ENCODE measurements around the gene SALL2. TPM values are rescaled to one million over a fixed set of nuclear protein-coding genes. Genes with fewer than 3 reads are reported as not detected.
A peak's percentile ranks its signal among the peaks of the same experiment; 100 is the strongest.
"Not testable (repeated sequence)": the region's sequence is repeated elsewhere in the genome, so short reads cannot be mapped to it uniquely, and the experiment has no call there.

Gene SALL2
- 10 to 100 TPM; 10.7 to 16.6 (median 14.7) TPM for polyA plus RNA-seq (ENCODE audit: insufficient read length in 10 of 10)
- long read RNA-seq, donor 1, partial matches to known transcripts: 0 of 4 reads
- long read RNA-seq, donor 1, other reads (novel, unspliced or antisense): 0 of 4 reads
- long read RNA-seq, donor 2, partial matches to known transcripts: 0 of 4 reads
- long read RNA-seq, donor 2, other reads (novel, unspliced or antisense): 0 of 4 reads
- long read RNA-seq, donor 3: 0 reads
- long read RNA-seq, donor 4, partial matches to known transcripts: 0 of 2 reads
- long read RNA-seq, donor 4, other reads (novel, unspliced or antisense): 0 of 2 reads
- long read RNA-seq, donor 5, partial matches to known transcripts: 0 of 2 reads
- long read RNA-seq, donor 5, other reads (novel, unspliced or antisense): 0 of 2 reads
- long read RNA-seq, donor 6: 0 reads
- long read RNA-seq, donor 7, transcript SALL2-202 (2 exons, 659 nt): major isoform, 6 of 6 reads
- long read RNA-seq, donor 7, partial matches to known transcripts: 0 of 6 reads
- long read RNA-seq, donor 7, other reads (novel, unspliced or antisense): 0 of 6 reads
- long read RNA-seq, donor 8, partial matches to known transcripts: 0 of 2 reads
- long read RNA-seq, donor 8, other reads (novel, unspliced or antisense): 0 of 2 reads
- long read RNA-seq, donor 9, partial matches to known transcripts: 0 of 2 reads
- long read RNA-seq, donor 9, other reads (novel, unspliced or antisense): 0 of 2 reads

DNA sequence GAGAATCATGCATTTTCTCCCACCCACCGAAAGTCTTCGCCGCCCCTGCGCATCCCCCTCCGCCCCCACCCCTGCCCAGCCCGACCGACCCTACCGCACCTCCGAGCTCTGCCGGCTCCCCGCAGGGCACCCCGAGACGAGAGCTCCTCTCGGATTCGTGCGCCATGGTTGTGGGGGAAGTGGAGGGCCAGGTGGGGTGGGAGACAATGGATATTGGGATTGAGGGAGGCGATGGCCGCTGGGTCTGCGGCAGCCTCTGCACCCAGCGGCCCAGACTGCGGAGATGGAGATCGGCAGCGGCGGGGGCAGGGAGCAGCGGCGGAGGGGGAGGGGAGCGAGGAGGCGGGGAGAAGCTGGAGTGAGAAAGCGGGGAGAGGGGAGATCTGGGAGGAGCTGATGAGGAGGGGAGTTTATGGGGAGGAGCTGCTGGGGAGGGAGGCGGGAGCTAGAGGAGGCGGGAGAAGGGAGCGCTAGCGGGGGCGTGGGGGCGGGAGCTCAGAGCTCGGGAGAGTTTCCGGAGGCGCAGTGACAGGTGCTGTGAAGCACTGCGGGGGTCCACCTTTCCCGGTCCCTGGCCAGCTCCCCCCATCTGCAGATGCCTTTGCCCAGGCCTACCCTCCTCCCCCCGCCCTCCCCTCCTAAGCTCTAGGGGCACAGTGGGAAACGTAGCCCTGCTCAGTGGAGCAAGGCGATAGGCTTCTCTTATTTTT, at the start of gene SALL2:
Gene SALL2 (minus strand): TSS at position 385 of the 710 bp plus-strand sequence. CDS start 219 bp downstream, at position 166.
- DNase-seq: peak; percentile 74 to 95 (median 89)

DNA sequence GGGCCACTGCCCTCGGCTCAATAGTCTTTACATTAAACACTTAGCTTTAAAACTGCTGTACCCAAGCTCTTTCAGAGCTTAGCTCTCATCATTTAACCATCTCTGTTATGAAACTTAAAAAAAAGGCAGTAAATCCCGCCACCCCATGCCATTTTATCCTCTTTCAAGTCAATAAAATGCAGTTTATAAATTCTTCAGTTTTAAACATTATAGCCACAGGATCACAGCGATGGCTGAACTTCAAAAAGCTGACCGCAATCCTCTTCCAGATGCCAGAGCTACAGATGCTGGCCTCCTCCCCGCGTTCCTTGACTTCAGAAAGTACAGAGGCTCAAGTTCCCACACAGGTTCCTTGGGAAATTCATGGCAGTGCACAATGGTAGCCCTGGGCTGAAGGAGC, 49.5 kb upstream of the SALL2 start:
- peak in 1 of 3 donors; percentile 6 for DNase-seq

DNA sequence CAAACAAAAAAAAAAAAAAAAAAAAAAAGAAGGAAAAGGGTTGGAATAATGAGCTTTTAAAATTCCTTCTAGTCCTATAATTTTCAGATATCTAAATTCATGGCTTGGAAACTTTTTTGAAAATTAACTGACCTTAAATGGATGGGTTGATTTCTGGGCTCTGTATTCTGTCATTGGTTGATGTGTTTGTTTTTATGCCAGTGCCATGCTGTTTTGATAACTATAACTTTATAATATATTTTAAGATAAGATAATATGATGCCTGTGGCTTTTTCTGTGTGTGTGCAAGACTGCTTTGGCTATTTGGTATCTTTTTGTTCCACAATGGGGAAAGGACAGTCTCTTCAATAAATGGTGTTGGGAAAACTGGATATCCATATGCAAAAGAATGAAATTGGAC, 46.5 kb upstream of the SALL2 start:
- DNase-seq: no peak

DNA sequence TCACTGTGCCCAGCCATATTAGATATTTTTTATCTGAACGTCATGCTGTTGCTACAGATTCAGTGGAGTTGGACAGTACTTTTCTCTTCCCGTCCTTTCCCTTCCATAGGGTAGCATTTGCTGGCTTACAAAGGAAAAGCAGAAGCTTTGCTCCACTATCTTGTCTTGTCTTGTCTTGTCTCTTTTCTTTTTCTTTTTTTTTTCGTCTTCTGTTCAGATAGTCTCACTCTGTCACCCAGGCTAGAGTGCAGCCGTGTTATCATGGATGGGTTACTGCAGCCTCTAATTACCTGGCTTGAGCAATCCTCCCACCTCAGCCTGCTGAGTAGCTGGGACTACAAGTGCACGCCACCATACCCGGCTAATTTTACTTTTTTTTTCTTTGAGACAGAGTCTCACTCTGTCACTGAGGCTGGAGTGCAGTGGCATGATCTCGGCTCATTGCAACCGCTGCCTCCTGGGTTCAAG, 32.6 kb upstream of the SALL2 start:
- no peak for DNase-seq

DNA sequence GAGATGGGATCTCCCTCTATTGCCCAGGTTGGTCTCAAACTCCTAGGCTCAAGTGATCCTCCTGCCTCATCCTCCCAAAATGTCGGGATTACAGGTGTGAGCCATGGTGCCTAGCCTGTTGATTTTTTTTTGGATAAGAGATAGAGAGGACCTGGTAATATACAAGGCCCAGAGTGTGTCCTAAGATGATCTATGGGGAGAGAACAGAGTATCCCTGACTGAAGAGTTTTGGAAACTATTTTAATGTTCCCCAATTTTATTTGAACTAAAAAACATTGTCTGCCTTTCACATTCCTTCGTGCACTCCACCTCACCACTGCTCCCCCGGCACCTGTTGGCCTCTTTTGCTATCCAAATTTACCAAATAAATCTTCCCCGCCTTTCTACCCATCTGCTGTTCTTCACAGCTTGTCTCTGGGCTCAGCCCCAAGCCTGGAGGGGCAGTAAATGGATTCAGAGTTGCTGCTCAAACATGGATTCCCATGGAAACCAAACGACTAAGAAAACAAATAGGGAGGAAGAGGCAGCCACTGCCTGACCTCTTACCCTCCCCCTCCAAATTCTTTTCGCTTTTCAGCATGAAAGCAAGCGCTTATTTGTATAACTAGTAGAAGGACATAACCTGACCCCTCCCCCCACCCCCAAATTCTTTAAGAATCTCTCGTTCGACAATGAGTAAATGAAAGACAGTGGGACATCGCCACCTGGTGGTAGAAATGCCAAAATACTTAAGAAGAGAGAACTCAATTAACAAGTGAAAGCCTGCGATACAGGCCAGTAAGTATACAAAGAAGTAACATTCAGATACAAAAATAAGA, 31.1 kb upstream of the SALL2 start:
- peak; percentile 91 to 96 (median 94) for DNase-seq

DNA sequence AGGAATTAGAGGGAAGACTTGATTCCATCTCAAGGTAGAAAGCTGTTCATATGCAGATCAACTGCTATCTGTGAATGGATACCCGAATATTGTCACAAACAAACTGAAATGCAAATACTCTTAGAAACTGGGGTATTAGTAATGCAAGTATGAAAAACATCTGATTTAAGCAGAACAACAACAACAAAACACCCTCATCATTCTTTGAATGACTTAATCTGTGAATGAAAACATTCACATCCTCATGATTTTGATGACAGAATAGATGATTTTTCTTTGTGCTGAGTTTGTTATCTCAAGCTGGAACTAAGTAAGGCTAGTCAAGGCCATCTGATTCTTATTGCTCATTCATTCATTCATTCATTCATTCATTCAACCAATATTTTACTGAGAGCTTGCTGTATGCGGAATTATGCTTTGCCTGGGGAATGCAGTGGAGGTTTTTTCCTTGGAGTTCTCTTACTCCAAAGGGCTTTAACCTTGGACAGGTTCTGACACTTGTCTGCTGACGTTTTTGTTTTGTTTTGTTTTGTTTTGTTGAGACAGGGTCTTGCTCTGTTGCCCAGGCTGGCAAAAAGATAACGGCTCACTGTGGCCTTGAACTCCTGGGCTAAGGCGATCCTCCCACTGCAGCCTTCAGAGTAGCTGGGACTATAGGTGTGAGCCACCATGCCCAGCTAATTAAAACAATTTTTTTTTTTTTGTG, 30.4 kb upstream of the SALL2 start:
- peak in 1 of 3 donors; percentile 6 for DNase-seq

DNA sequence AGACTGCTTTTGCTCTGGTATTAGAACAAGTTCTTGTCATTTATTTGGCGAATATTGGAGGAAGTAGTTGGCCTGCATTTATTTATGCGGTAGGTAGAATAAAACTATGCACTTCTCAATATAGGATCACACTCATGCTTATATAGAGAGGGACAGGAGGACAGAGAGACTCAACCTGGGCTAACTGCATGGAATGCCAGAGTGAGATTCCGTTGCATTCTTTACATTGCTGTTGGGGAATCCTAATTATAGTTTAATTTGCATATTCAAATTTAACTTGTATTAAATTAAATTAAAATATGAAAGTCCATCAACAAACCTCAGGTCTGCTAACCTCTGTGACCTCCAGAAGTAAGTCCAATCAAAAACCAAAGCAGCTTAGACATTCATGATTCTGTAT, 27.1 kb upstream of the SALL2 start:
- no peak for DNase-seq

DNA sequence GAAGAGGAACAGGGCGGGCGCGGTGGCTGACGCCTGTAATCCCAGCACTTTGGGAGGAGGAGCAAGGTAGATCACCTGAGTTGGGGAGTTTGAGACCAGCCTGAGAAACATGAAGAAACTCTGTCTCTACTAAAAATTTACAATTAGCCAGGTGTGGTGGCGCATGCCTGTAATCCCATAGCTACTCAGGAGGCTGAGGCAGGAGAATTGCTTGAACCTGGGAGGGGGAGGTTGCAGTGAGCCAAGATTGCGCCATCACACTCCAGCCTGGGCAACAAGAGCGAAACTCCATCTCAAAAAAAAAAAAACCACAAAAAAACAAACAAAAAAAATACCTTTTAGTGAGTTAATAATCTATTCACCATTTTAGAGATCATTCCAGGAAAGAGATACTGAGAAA, 18.4 kb upstream of the SALL2 start:
- DNase-seq: not testable (repeated sequence)

DNA sequence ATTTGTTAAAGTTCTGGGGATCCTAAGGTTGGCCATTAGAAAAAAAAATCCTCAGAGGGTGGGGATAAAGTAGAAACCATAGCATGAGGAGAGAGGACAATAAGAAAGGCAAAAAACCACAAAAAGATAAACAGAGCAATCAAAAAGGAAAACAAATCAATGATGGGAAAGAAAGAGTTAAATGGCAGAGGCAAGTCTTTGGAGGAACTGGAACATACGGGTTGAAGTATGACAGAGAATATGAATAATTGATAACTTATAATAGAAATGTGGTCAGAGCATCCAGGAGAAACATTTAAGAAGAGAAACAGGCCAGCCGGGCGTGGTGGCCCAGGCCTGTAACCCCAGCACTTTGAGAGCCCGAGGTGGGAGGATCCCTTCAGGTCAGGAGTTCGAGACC, 17.8 kb upstream of the SALL2 start:
- DNase-seq: no peak

DNA sequence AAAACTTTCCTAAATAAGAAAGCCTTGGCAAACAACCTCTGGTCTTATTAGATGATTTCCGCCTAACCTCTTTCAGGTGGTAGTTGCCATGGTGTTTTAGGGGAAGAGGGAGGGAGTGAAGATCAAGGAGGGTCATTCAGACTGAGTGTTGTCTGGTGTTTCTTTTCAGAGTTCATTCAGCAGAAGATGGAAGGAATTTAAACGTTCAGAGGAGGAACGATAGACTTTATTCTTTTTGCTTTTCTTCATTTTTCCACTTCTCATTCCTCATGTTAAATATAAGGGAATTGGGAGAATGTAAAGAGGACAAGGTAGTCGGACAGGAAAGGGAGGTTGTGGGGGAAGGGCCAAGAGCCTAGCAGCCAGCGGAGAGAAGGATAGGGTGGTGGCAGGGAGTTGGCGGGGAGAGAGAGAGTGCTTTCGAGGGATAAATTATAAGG, 17.4 kb upstream of the SALL2 start:
- DNase-seq: no peak

DNA sequence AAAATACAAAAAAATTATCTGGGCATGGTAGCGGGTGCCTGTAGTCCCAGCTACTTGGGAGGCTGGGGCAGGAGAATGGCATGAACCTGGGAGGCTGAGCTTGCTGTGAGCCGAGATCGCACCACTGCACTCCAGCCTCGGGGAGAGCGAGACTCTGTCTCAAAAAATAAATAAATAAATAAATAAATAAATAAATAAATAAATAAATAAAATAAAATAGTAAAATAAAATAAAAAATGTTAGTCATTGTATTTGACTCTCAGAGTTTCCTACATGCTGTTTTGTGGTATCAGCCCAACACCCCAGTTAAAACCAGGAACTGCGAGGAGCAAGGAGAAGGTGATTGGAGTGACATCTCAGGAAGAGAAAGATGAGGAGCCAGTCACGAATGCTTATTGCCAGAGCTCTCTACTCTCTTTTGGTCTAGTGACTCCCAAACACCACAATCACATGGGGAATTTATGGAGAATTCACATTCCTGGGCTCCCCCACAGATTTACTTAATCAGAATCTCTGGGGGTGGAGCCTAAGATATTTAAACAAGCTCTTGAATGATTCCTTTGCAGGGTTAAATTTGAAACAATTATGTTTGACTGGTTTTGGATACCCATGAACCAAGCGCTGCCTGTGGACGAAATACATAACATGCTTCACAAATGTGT, 15.4 kb upstream of the SALL2 start:
- DNase-seq: no peak

DNA sequence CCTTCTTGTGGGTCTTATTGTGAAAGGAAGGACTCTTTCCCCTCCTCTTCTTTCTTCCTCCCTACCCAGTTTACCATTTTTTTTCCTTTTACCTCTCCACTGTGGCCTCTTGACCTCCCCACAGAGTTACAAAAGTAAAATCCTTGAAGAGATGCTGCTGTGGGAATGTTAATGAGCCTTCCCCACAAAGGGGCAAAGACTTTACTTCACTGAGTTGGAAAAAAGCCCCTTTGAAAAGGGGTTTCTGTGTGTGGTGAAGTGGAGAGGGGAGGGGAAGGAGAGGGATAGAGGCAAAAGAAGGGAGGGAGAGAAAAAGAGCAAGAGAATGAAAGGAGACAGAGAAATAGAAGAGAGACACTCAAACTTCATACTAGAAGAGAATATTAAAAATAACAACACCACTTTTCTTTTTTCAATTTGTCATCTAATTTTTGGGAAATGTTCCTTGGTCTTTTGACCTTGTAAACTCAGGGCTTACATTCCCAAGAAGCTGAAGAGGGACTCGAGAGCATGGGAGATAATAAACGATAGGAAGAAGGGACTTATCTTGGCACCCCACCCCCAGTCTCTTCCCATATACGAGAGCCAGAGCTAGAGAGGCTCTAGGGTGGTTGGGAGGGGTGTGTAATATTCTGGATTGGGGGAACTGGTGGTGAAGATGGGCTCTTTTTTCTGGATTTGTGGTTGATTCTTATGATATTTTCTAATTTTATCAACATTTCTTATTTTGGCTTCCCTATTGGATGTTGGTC, 13.2 kb upstream of the SALL2 start:
- DNase-seq: no peak

DNA sequence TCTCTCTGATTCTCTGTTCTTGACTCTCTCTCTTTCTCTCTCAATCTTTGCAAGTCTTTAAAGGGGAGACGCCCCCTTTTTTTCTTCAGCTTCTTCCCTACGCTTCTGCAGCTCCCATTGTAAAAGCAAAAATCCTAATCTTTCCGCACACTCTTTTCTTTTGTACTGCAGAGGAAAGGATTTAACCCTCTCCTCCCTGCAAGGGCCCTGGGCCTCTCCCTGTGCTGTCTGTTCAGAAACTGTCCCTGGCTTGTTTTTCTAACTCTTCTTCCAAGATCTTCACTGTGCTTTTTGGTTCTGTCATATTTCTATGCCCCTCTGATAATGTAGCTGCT, 10.9 kb upstream of the SALL2 start:
- no peak for DNase-seq

DNA sequence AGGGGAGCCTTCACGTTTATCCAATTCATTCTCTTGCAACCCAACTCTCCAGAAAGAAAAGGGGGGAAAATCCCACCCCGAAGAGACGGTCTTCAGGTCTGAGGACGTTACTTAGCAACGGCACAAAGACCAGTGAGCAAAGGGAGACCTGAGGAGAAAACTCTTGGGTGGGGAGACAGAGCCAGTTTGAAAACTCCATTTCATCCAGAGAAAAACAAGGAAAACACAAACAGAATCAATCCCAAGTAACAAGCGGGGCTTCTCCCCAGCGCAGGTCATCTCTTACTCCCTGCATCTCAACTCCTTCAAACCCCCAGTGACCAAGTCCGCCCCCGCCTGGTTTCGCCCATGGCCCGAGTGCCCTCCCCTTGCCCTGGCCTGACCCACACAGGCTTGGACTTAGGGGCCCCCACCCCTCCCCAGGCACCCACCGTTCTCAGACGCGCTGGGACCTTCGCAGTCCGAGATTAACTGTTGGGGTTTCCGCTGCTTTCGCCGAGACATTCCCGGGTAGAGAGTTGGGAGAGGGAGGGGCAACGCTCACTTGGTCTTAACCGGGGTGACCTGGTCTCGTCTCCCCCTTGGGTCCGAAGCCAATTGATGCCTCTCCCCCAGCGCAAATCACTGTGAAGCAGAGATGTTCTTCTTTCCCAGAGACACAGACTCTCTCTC, 10.4 kb upstream of the SALL2 start:
- peak in 2 of 3 donors; percentile 16 to 55 for DNase-seq

DNA sequence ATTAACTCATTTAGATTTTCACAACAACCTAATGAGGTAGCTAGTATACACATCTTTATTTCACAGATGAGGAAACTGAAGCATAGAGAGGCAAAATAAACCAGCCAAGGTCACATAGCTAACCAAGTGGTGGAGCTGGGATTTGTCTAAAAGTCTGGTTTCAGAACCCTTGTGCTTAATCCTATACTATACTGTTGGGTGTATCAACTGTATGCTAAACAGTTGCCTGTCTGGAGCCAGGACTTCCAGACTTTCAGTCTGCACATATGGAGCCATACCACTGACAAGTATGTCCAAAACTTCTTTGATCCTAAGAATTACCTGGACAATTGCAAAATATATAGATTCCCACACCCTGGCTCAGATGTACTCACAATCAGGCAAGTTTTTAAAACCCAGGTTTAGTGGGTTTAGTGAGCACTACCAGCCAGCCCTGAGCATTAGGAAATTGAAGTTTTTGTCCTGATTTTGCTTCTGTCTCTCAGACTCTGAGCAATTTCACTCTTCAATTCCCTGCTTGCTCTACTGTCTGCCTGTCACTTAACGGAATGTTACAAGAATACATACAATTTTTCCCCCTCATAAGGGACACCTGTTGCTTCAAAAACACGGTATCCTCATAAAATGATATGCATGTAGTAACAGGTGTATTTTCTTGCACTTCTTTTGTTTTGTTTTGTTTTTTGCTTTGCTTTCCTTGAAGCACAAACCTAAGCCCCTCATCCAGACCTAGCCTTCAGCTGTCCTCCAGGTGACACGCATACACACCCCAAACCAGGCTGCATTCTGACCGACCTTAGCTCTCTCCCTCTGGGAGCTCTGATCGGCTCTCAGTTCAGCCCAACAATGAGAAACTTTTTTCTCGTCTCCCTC, 9.6 kb upstream of the SALL2 start:
- DNase-seq: no peak

DNA sequence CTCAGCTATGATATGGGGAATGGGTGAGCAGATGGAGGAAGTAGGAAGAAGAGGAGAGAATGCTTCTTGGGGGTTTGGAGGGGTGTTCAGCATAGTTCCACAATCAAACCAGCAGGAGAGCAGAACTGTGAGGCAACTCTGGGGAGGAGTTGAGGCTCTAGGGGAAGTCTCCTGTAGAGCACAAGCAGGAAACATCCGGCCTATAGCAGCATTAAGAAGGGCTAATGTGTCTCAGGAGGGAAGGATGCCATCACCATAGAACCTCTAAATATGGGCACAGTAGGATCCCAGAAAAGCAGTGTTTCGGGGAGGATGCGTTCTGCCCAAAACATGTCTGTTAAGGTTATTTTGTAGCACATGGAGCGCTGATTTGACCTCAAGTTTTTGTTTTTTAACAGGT, 8.4 kb upstream of the SALL2 start:
- no peak for DNase-seq

DNA sequence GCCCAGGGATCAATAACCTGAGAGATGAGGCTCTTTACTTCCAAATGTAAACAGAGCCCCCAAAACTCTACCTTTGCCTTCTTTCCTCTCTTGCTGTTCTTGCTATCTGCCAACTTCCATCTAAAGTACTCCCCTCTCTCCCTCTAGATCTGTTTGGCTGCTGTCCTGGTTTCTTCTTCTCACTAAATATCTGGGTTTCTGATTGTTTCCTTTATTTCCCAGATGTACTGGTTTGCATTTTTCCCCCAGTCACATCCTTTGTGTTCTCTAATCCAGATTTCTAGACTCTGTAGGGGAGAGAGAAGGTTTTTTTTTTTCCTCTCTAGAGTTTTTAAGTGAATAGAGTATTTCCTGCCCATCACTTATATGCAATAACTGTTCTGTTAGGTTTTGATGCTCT, 7.1 kb upstream of the SALL2 start:
- no peak for DNase-seq

DNA sequence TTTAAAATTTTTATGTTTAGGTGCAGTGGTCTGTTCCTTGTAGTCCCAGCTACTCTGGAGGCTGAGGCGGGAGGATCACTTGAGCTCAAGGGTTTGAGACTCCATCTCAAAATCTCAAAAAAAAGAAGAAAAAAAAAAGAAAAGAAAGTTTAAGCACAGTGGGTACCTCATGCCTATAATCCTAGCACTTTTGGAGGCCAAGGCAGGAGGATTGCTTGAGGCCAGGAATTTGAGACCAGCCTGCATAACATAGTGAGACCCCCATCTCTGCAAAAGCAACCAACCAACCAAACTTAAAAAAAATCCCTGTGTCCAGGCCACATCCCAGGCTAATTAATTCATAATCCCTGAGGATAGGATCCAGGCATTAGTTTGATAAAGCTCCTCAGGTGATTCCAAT, 3.4 kb upstream of the SALL2 start:
- DNase-seq: no peak

Data from muscle of back (tissue), 13 donors.